Fibroblast of upper back skin (primary cell): ENCODE results near the gene KIF16B.
"Not testable (repeated sequence)": the region's sequence is repeated elsewhere in the genome, so short reads cannot be mapped to it uniquely, and the experiment has no call there.

Experiments used
- DNase-seq: peaks from one replicate; pipeline ENCODE4 v3.0.0-alpha.2; 2013

Gene KIF16B

DNA sequence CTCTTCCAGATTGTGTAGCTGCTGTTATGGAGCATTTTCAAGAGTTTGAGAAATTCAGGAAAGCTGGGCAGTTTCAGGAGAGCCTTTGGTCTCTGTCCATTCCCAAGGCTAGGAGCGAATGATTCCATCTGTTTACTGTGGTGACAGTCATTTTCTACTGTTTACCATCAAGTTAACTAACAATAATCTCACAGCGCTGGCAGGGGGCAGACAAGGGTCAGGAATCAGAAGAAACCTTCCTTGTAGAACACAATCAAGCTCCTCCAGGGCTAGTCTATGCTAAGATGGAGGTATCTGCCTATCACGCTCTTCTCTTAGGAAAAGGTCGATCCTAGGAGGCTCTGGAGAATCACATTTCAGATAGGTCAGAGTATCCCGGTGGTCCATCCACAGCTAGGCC, 293.9 kb downstream of the KIF16B start:
- no peak for DNase-seq

DNA sequence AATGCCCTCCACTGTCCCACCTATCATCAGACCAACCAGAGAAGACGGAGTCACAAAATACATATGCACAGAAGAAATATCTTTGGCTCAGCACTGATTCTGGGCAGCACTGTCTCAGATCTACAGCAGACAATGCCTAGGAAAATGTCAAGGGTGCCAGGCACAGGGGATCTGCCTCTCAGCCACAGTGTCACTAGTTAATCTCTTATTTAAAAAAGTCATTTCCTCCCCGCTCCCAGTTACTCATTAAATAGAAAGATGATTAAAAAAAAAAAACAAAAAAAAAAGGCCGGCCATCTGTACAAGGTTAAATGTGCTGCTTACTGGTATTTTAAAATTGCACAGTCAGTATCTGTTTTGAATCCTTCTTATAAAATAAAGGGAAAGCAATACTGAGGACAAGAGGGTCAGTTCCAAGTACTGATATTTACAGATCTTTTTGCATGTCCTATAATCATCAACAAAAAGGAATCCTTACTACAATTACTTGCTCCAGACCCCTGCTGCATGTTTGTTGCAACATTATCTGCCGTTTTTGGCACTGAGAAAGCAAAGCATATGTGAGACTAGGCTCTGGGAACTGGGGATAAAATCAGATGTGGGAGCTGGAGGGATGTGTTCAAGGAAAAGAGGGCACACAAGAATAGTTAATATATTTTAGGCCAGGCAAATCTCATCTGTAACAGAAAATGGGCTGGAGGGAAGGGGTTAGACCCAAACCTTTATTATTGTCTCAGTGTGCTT, 299.3 kb downstream of the KIF16B start:
- no peak for DNase-seq

DNA sequence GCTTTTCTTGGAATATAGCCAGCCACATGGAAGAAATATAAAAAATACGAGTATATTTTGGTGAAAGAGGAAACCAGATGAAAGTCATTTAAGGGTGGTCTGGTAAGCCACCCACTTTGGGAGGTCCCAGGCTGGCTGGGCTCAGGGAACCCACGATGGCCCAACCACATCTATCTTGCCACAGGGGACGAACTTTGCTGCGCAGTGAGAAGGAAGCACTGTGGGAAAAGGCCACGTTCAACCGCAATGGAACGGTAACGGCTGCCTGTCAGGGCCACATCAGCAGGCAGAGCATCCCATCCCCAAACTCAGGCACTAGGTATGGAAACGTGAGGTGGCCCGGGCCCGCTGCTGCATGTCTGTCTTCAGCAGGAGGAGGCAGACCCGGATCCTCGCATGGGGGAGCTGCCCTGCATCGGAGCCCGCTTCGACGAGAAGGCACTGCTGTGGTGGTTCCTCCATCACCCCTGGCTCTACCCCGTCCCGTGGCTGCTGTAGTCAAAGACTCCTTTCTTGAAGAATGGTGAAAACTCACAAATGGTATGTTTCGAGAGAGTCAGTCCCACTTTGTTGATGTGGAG, 300.4 kb downstream of the KIF16B start:
- no peak for DNase-seq

GRCh38 chr20:16271450-16271849, 301.8 kb downstream of the KIF16B start:
- DNase-seq: no peak

GRCh38 chr20:16270989-16271388, 302.3 kb downstream of the KIF16B start:
- DNase-seq: no peak

DNA sequence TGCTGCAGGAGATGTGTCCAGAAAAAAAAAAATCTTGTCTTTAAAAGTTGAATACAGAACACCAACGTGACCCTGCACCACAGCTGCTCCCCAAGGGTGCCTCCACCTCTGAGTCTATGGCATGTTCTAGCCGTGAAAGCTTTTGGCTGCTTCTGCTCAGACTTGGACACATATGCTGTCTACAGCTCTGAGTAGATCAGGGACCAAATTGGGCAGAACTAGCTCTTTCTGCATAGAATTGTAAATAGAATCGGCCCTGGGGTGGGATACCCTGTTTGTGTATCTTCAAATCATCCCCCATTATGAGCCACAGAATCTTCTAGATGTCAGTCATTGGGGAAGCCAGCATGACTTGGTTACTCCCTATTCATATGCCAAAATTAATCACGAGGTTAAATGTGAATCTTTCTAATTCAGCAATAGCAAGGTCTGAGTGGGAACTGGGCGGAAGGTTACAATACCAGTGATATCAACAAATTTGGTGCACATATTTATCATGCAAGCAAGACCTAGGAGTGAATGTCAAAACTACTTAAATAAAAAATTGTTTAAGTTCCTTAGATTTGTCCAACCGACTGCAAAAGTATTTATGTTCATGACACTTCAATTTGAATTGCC, 302.8 kb downstream of the KIF16B start:
- no peak for DNase-seq

DNA sequence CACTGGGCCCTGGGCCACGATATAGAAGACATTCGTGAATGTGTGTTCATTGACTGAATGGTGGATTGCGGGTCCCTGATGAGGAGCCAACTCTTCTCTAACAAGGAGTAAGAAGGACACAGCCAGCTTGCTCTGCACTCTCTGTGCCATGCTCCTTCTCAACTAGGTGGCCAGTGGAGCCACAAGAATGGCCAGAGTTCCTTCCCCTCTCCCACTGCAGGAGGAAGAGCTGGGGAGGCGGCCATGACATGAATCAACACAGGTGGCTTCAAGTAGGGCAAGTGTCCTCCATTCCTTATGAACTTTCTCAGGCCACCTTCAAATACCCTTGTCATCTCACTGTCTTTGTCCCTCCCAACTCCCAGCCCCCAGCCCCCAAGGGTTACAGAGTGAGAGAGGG, 305.7 kb downstream of the KIF16B start:
- no peak for DNase-seq

DNA sequence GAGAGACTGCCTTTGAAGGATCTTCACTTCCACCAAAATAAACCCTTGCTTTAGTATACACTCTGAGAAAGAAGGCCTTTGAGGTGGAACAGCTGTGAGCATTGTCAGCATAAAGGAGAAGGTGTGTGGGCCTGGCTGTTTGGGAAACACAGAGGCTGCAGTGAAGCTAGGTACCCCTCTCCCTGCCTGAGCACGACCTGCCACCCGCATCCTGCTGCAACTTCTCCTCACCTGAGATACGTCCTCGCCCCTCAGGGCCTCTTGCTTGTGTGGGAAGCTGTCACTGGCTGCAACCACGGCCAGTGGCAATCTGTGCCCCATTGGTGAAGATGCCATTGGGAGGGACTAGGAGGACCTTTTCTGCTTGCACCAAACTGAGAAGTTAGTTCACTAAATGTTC, 307.9 kb downstream of the KIF16B start:
- DNase-seq: no peak

GRCh38 chr20:16263582-16263981, 309.7 kb downstream of the KIF16B start:
- DNase-seq: no peak

DNA sequence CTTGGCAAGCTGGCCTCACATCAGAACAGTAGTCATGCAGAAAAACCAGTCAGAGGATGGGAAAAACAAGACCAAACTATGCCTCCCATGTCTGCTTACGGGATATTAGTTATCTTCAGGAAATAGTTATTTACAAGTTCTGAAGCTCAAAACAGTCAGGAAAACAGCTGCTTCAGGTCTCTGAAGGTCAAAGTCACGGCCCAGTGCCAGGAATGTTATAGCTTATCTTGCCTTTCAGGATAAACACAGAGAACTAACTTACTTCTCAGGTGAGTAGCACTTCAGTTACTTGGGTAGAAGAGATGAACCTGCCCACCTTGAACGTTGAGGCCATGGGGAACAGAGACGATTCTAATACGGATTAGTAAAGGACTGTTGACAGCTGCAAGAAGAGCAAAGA, 310.7 kb downstream of the KIF16B start:
- DNase-seq: no peak

GRCh38 chr20:16261733-16262273, 311.4 kb downstream of the KIF16B start:
- DNase-seq: no peak

GRCh38 chr20:16260911-16261310, 312.3 kb downstream of the KIF16B start:
- peak; percentile 90 for DNase-seq

DNA sequence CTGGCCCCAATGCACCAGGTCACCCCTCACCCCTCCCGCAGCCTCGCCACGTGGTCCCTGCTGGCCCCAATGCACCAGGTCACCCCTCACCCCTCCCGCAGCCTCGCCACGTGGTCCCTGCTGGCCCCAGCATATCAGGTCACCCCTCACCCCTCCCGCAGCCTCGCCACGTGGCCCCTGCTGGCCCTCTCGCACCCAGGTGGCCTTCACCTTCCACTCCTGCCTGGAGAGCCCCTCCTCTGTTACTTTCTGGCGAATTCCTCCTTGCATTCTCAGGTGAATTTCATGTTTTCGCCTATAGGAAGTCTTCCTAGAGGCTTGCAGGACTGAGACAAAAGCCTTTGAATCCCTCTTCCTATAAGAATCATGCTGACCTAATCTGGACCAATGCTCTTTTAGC, 313.1 kb downstream of the KIF16B start:
- DNase-seq: not testable (repeated sequence)

DNA sequence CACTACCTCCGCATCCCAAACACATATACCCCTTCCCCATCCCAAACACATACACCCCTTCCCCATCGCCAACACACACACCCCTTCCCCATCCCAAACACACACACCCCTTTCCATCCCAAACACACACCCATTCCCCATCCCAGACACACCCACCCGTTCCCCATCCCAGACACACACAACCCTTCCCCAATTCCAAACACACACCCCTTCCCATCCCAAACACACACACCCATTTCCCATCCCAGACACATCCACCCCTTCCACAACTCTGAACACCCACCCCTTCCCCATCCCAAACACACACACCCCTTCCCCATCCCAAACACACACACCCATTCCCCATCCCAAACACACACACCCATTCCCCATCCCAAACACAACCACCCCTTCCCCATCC, 314.5 kb downstream of the KIF16B start:
- no peak for DNase-seq

GRCh38 chr20:16257813-16258430, 315.3 kb downstream of the KIF16B start:
- DNase-seq: no peak

- peak; percentile 9 for DNase-seq
Observed at GRCh38 chr20:16257021-16257420, 316.2 kb downstream of the KIF16B start.

- no peak for DNase-seq
Observed at GRCh38 chr20:16246870-16247269, 326.4 kb downstream of the KIF16B start.

GRCh38 chr20:16246291-16246690, 327.0 kb downstream of the KIF16B start:
- no peak for DNase-seq

- no peak for DNase-seq
Observed at GRCh38 chr20:16245879-16246278, 327.4 kb downstream of the KIF16B start.

GRCh38 chr20:16244892-16245291, 328.4 kb downstream of the KIF16B start:
- DNase-seq: no peak

DNA sequence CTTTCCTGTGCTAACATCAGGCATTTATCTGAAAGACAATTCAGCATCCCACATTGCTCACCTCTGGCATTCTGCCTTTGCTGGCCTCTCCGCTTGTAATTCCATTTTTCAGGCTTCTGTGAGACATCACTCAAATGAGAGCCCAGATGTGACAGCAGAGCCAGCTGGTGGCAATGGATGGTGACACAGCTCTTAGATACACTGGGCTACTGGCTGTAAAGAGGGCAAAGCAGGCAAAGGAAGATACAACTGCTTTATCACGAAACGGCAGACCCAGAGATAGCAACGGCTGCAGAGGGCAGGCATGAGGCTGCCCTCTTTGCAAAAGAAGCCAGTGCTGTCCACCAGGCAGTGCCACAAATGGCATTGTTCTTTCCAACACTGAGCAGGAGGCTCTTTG, 329.8 kb downstream of the KIF16B start:
- no peak for DNase-seq

DNA sequence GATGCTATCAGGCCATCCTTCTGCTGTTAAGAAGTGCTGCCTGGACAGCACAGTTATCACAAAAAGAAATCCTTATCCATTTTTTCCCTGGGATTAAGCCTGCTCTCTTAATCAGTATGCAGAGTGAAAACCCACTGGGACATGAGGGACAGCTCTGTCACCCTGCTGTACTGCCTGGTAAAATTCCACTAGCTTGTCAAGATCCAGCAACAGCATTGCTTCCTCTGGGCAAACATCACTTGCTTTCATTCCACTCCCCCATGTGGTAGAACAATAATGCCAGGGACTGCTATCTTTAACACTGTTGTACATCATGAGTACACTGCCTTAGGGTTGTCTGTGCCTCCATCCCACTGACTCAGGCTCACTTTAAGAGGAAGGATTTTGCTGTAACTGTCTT, 331.3 kb downstream of the KIF16B start:
- no peak for DNase-seq

- no peak for DNase-seq
Observed at GRCh38 chr20:16240355-16240754, 332.9 kb downstream of the KIF16B start.
